NB4 (cell line): ENCODE results near the gene ACBD5.

ENCODE experiments used
- DNase-seq: peaks from one replicate; pipeline ENCODE4 v3.0.0; 2010; ENCODE audit warnings: low read depth
- H3K4me3 ChIP-seq: one replicate; pipeline ENCODE4 v1.5.1; 2011; ENCODE audit warnings: mild to moderate bottlenecking, low read depth, low read length, moderate library complexity
- MYC ChIP-seq: IDR thresholded peaks from 2 replicates; pipeline ENCODE4 v1.6.1; 2011; ENCODE audit warnings: low read depth, low read length
- POLR2A ChIP-seq: IDR thresholded peaks from 2 replicates; pipeline ENCODE4 v1.6.1; 2011; ENCODE audit warnings: mild to moderate bottlenecking; ENCODE audit not compliant: insufficient read length; ENCODE audit errors: extremely low read depth
- TF ChIP-seq, protein P1 (sequence below): IDR thresholded peaks from one replicate; pipeline ENCODE4 v1.5.1; 2012; ENCODE audit warnings: low read depth, low read length
- TF ChIP-seq, protein P2 (sequence below): IDR thresholded peaks from 2 replicates; pipeline ENCODE4 v1.6.1; 2011; ENCODE audit warnings: low read depth, low read length

ACBD5 gene

DNA sequence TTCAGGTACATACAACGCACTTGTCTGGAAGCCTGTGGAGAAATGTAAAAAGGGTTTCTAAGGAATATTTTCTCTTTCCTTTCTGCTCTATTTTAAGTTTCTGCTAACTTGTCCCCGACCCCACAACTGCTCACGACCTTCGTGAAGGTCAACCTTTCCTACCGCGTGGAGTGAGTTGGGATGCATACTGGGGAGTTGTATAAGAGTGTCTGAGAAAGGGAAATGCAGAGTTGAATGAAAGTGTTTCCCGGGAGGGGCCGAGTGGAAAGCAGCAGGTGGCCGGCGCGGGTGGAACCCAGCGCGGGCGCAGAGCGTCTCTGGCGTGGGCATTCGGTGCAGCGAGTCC is 17.9 kb upstream of the ACBD5 start:
- no peak overlapping the region for H3K4me3 ChIP-seq
- TF ChIP-seq, protein P1, sequence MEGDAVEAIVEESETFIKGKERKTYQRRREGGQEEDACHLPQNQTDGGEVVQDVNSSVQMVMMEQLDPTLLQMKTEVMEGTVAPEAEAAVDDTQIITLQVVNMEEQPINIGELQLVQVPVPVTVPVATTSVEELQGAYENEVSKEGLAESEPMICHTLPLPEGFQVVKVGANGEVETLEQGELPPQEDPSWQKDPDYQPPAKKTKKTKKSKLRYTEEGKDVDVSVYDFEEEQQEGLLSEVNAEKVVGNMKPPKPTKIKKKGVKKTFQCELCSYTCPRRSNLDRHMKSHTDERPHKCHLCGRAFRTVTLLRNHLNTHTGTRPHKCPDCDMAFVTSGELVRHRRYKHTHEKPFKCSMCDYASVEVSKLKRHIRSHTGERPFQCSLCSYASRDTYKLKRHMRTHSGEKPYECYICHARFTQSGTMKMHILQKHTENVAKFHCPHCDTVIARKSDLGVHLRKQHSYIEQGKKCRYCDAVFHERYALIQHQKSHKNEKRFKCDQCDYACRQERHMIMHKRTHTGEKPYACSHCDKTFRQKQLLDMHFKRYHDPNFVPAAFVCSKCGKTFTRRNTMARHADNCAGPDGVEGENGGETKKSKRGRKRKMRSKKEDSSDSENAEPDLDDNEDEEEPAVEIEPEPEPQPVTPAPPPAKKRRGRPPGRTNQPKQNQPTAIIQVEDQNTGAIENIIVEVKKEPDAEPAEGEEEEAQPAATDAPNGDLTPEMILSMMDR, result no peak
- TF ChIP-seq MYC, result no peak
- TF ChIP-seq POLR2A, result no peak
- TF ChIP-seq, protein P2, sequence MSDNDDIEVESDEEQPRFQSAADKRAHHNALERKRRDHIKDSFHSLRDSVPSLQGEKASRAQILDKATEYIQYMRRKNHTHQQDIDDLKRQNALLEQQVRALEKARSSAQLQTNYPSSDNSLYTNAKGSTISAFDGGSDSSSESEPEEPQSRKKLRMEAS, result no peak
- no peak for DNase-seq

DNA sequence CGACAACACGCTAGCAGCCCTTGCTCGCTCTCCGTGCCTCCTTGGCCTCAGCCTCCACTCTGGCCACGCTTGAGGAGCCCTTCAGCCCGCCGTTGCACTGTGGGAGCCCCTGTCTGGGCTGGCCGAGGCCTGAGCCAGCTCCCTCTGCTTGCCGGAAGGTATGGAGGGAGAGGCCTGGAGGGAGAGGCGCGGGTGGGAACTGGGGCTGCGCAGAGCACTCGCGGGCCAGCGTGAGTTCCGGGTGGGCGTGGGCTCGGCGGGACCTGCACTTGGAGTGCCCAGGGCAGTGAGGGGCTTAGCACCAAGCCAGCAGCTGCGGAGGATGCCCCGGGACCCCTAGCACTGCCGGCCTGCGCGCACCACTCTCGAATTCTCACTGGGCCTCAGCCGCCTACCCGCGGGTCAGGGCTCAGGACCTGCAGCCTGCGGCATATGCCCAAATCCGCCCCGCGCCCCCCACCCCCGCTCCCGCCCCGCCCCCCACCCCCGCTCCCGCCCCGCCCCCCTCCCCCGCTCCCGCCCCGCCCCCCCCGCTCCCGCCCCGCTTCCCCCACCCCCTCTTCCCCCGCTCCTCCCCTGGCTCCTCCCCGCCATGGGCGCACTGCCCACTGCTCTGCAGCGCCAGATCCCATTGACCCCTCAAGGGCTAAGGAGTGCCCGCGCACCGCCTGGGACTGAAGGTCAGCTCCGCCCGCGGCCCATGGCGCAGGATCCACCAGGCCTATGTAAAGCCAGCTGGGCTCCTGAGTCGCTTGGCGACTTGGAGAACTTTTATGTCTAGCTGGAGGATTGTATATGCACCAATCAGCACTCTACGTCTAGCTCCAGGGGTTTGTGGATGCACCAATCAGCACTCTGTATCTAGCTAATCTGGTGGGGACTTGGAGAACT is 15.9 kb upstream of the ACBD5 start:
- no peak overlapping the region for H3K4me3 ChIP-seq
- no peak for TF ChIP-seq MYC
- TF ChIP-seq, protein P2, result no peak
- TF ChIP-seq POLR2A, result no peak
- TF ChIP-seq, protein P1, result no peak
- no peak for DNase-seq

DNA sequence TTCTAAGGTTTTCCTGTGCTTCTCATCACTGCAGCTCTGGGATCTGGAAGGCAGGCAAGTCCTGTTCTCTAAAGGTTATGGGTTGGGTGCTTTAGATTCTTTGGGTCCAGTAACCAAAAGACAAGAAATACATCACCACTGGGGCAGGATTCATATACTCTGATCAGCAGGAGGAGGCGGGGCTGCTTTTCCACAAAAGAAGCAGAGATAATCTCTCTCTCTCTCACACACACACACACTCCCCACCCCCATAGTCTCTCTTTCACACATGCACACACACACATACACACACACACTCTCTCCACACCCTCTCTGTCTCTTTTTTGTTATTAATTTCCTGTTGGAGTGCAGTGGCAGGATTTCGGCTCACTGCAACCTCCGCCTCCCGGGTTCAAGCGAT is 13.0 kb upstream of the ACBD5 start:
- TF ChIP-seq MYC (no peak), POLR2A (no peak)
- TF ChIP-seq, protein P2, result no peak
- TF ChIP-seq, protein P1, result no peak
- no peak for DNase-seq
- H3K4me3 ChIP-seq, result no peak overlapping the region

DNA sequence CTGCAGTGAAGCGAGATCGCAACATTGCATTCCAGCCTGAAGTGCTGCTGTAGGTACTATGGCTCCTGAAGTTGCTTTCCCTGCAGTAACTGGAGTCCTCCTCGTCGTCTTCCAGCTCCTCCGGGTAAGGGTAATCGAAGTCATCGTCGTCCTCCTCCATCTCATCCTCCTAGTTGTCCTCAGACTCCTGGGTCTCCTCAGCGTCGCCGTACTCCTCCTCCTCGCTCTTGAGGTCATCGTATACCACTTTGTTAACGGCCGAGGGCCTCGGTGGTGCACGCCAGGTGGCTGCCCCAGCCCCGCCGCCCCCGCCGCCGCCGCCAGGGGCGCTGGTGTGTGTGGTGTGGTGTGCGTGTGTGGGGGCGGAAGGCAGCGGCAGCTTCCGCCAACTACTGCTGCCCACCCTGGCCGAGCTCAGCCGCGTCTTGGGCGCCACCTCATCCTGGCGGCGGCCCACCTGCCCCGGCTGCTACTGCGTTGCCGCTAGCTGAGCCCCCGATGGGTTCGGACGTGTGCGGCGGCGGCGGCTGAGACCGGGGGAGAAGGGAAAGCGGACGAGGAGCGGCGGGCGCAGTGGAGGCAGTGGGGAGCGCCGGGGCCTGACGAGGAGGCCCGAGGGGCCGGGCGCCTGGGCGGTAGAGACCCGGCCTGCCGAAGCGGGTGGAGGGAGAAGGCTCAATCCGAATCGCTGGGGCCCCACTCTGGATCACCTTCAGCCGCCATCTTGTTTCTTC is 11.8 kb upstream of the ACBD5 start:
- DNase-seq, result no peak
- H3K4me3 ChIP-seq, result no peak overlapping the region
- TF ChIP-seq, protein P2, result no peak
- TF ChIP-seq MYC, result no peak
- no peak for TF ChIP-seq POLR2A
- TF ChIP-seq, protein P1, result no peak

DNA sequence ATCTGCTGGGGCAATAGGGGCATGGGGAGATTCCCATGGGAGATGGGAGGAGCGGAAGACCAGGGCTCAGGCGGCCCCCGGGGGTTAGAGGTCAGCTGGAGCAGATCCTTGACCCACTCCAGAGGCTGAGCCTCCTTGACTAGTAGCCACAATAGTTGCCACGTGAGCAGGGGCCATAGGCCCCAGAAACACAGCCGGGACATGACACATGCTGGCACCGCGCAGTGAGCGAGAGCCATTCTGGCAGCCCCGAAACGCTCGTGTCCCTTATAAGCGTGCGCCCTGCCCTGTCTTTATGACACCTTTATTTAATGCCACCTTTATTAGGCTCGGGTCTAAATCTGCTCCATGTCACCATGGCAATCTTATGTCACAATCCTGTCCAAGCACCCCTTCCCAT is 11.0 kb upstream of the ACBD5 start:
- TF ChIP-seq MYC (no peak), POLR2A (no peak)
- TF ChIP-seq, protein P1, result no peak
- TF ChIP-seq, protein P2, result no peak
- DNase-seq, result no peak
- H3K4me3 ChIP-seq, result no peak overlapping the region
